ENCODE results near the gene CENPM. TPM values are rescaled to one million over a fixed set of nuclear protein-coding genes. Genes with fewer than 3 reads are reported as not detected.

CENPM gene
- total and polyA plus RNA-seq, 8 donors: 0.14 to 1.7 (median 0.62) TPM

- no peaks in the 10 kb centered on the region for H3K4me1 ChIP-seq
- no peaks in the 10 kb centered on the region for H3K27me3 ChIP-seq
- FAIRE-seq: no peak
Observed at GRCh38 chr22:41978732-41979131, 31.8 kb upstream of the CENPM start.

GRCh38 chr22:41976961-41977566 is 30.1 kb upstream of the CENPM start:
- 3% methylated on average over 42 to 46 of the region's 46 CpGs for WGBS, 2 donors
- intact Hi-C loops (cut with DNase I): no loop called here
- no peaks in the 10 kb centered on the region for H3K9me3 ChIP-seq
- peaks cover 0 to 3% (median 0%) of the 10 kb centered on the region in 4 donors for H3K27me3 ChIP-seq
- no peak overlapping the region for H3K27ac ChIP-seq
- no peaks in the 10 kb centered on the region for H3K36me3 ChIP-seq
- no peaks in the 10 kb centered on the region for H3K4me1 ChIP-seq
- FAIRE-seq (no peak), ATAC-seq (peak in 2 of 4 donors; percentile 28 to 34), DNase-seq (no peak)
- no peak for TF ChIP-seq CTCF (IDR thresholded peaks at IDR 0.05)
- H3K4me3 ChIP-seq: peak overlapping the region in 2 of 4 donors; percentile 44 to 53

More at GRCh38 chr22:41978732-41979131, 31.8 kb upstream of the CENPM start:
- intact Hi-C loops (cut with DNase I): no loop called here
- no peak for TF ChIP-seq CTCF (IDR thresholded peaks at IDR 0.05)
- no peak for ATAC-seq
- H3K4me3 ChIP-seq: no peak overlapping the region
- no peaks in the 10 kb centered on the region for H3K36me3 ChIP-seq
- no peak for DNase-seq
- H3K9me3 ChIP-seq: no peaks in the 10 kb centered on the region
- WGBS, 2 donors: 91 to 97% methylated on average over 1 of the region's 1 CpG
- H3K27ac ChIP-seq: no peak overlapping the region

GRCh38 chr22:41976070-41976901 is 29.3 kb upstream of the CENPM start:
- TF ChIP-seq CTCF (IDR thresholded peaks at IDR 0.05): no peak
- DNase-seq: peak in 3 of 6 donors; percentile 29 to 84 (median 53)
- peak; percentile 73 to 91 (median 84) for ATAC-seq
- WGBS, 2 donors: 2% methylated on average over 41 to 72 of the region's 72 CpGs
- no peak for FAIRE-seq
- no peak overlapping the region for H3K27ac ChIP-seq
- no peaks in the 10 kb centered on the region for H3K9me3 ChIP-seq
- peaks cover 0 to 3% (median 0%) of the 10 kb centered on the region in 4 donors for H3K27me3 ChIP-seq
- H3K4me3 ChIP-seq: peak overlapping the region; percentile 23 to 53 (median 43)
- intact Hi-C loops (cut with DNase I): no loop called here
- H3K36me3 ChIP-seq: no peaks in the 10 kb centered on the region
- no peaks in the 10 kb centered on the region for H3K4me1 ChIP-seq

GRCh38 chr22:41975299-41976069 is 28.5 kb upstream of the CENPM start:
- no peak for TF ChIP-seq CTCF (IDR thresholded peaks at IDR 0.05)
- WGBS, 2 donors: 50 to 56% methylated on average over 12 of the region's 12 CpGs
- Histone ChIP-seq H3K4me1 (no peaks in the 10 kb centered on the region), H3K27me3 (peaks cover 0 to 3% (median 0%) of the 10 kb centered on the region in 4 donors), H3K27ac (no peak overlapping the region), H3K36me3 (no peaks in the 10 kb centered on the region), H3K9me3 (no peaks in the 10 kb centered on the region), H3K4me3 (no peak overlapping the region)
- no peak for DNase-seq
- no peak for ATAC-seq
- intact Hi-C loops (cut with DNase I): no loop called here
- no peak for FAIRE-seq
